Endothelial cell of umbilical vein (primary cell): ENCODE data around the gene ARPC5L.

ENCODE experiments used
- CTCF ChIP-seq, 2 donors: IDR thresholded peaks; 1 replicate in 1 of 2; 2 replicates in 1 of 2; pipeline ENCODE4 v1.5.1; 2011; ENCODE audit warnings: low read length in 2 of 2, mild to moderate bottlenecking in 2 of 2, moderate library complexity in 2 of 2, control low read depth in 1 of 2, inconsistent platforms in 1 of 2, low read depth in 1 of 2; ENCODE audit not compliant: insufficient read depth in 1 of 2; ENCODE audit errors: extremely low read depth in 1 of 2
- MAX ChIP-seq: IDR thresholded peaks from 2 replicates; pipeline ENCODE4 v1.6.1; 2011; ENCODE audit not compliant: insufficient read depth, insufficient read length
- POLR2A ChIP-seq: IDR thresholded peaks from 2 replicates; pipeline ENCODE4 v1.6.1; 2012; ENCODE audit warnings: low read depth, mild to moderate bottlenecking, control low read depth, low read length

- no peak for TF ChIP-seq CTCF (IDR thresholded peaks at IDR 0.05; ENCODE audit: extremely low read depth in 1 of 2, insufficient read depth in 1 of 2, low read depth in 1 of 2, low read length in 2 of 2)
- TF ChIP-seq POLR2A: no peak
- no peak for TF ChIP-seq MAX
Observed at GRCh38 chr9:124897570-124898460, 35.9 kb downstream of the ARPC5L start.
